GM23248 (cell line): ENCODE data around the gene PLPP7. TPM values are rescaled to one million over a fixed set of nuclear protein-coding genes. Genes with fewer than 3 reads are reported as not detected.

Experiments used
- DNase-seq: peaks from one replicate; pipeline ENCODE4 v3.0.0-alpha.2; 2015
- H2AFZ ChIP-seq: fragments of 200-600 bp; sonication (generic); 2 replicates; pipeline ENCODE4 v1.6.1; 2016; ENCODE audit warnings: antibody characterized with exemption
- H3F3A ChIP-seq: fragments of 200-600 bp; sonication (generic); 2 replicates; pipeline ENCODE4 v1.6.1; 2016; ENCODE audit warnings: mild to moderate bottlenecking, antibody characterized with exemption, mixed run types; ENCODE audit not compliant: insufficient read depth
- H3K27ac ChIP-seq: fragments of 200-600 bp; sonication (generic); 2 replicates; pipeline ENCODE4 v1.5.1; 2016; ENCODE audit warnings: mild to moderate bottlenecking
- H3K27me3 ChIP-seq: fragments of 200-600 bp; sonication (generic); replicated peaks from 2 replicates; pipeline ENCODE4 v1.6.1; 2016; ENCODE audit warnings: mild to moderate bottlenecking; ENCODE audit not compliant: insufficient read depth
- H3K36me3 ChIP-seq: fragments of 200-600 bp; sonication (generic); 2 replicates; pipeline ENCODE4 v1.6.1; 2016; ENCODE audit warnings: low read depth, mild to moderate bottlenecking
- H3K4me1 ChIP-seq: fragments of 200-600 bp; sonication (generic); 2 replicates; pipeline ENCODE4 v1.6.1; 2016; ENCODE audit warnings: mild to moderate bottlenecking; ENCODE audit not compliant: insufficient read depth
- H3K4me2 ChIP-seq: fragments of 200-600 bp; sonication (generic); one replicate; pipeline ENCODE4 v1.6.1; 2016; ENCODE audit warnings: mild to moderate bottlenecking; ENCODE audit not compliant: unreplicated experiment
- H3K4me3 ChIP-seq: fragments of 200-600 bp; sonication (generic); 2 replicates; pipeline ENCODE4 v1.5.1; 2016; ENCODE audit warnings: mild to moderate bottlenecking
- H3K79me2 ChIP-seq: fragments of 200-600 bp; sonication (generic); 2 replicates; pipeline ENCODE4 v1.6.1; 2016; ENCODE audit warnings: mild to moderate bottlenecking; ENCODE audit not compliant: insufficient read depth
- H3K9ac ChIP-seq: fragments of 200-600 bp; sonication (generic); 2 replicates; pipeline ENCODE4 v1.6.1; 2016; ENCODE audit warnings: mild to moderate bottlenecking
- H3K9me2 ChIP-seq: fragments of 200-600 bp; sonication (generic); 2 replicates; pipeline ENCODE4 v1.6.1; 2016; ENCODE audit warnings: mixed run types, mild to moderate bottlenecking, moderate library complexity; ENCODE audit not compliant: insufficient read depth
- H3K9me3 ChIP-seq: fragments of 200-600 bp; sonication (generic); one replicate; pipeline ENCODE4 v1.6.1; 2017; ENCODE audit warnings: low read depth
- H4K20me1 ChIP-seq: fragments of 200-600 bp; sonication (generic); 2 replicates; pipeline ENCODE4 v1.6.0; 2016; ENCODE audit not compliant: insufficient read depth
- EZH2 ChIP-seq: fragments of 200-600 bp; sonication (generic); IDR thresholded peaks from 2 replicates; pipeline ENCODE4 v1.6.1; 2018; ENCODE audit warnings: antibody characterized with exemption, mild to moderate bottlenecking; ENCODE audit not compliant: insufficient read depth, poor library complexity, severe bottlenecking
- EZH2phosphoT487 ChIP-seq: fragments of 200-600 bp; sonication (generic); IDR thresholded peaks from 2 replicates; pipeline ENCODE4 v1.6.1; 2018; ENCODE audit warnings: antibody characterized with exemption, moderate library complexity, mild to moderate bottlenecking, low read depth; ENCODE audit not compliant: insufficient read depth
- WGBS, 2 experiments: methylation state at CpG; one replicate each; pipeline ENCODE4 v1.1.6; 2015 to 2017; ENCODE audit warnings: low lambda C conversion rate in 2 of 2, low coverage in 1 of 2; ENCODE audit errors: missing lambda C conversion rate in 2 of 2; 5-methylcytosine and 5-hydroxymethylcytosine counted together
- in situ Hi-C: fragments of 300-500 bp; cut with MboI; formaldehyde crosslinking; loops from 2 replicates; pipeline ENCODE4 v1.15.0; 2020
- polyA plus RNA-seq: library from polyadenylated mRNA; unstranded; fragments of >200 nt; fragmentation: Nextera tagmentation; extraction: Ambion mirVana; gene quantifications from 2 replicates; pipeline ENCODE4 v1.2.1, GENCODE V29; 2016
- total RNA-seq: library from RNA; depleted of rRNA; stranded (reverse); fragments of >200 nt; shearing (Covaris generic); gene quantifications from 2 replicates; pipeline ENCODE4 v1.2.3, GENCODE V29; 2014

PLPP7 gene
- total and polyA plus RNA-seq, 2 experiments from 2014 or later: 0.32 to 0.65 TPM

DNA sequence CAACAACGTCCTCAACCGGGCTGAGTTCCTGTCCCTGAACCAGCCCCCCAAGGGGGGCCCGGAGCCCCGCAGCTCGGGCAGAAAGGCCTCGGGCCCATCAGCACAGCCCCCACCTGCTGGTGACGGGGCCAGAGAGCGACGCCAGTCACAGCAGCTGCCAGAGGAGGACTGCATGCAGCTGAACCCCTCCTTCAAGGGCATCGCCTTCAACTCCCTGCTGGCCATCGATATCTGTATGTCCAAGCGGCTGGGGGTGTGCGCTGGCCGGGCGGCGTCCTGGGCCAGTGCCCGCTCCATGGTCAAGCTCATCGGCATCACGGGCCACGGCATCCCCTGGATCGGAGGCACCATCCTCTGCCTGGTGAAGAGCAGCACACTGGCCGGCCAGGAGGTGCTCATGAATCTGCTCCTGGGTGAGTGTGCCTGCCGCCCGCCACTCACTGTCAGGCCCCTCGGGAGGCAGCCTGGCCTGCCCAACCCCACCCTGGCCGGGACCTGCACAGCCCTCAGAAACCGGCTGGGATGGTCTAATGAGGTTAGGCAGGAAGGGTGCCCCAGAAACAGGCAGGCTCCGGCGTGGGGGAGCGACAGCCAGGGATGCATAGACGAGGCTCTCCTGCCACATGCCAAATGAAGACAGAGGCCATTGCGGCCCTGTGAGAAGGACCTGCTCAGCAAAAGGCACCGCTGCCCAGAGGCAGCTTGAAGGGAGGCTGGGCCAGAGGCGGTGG is 678 bp downstream of the PLPP7 start:
- H3K4me2 ChIP-seq: no peak overlapping the region
- no peak for TF ChIP-seq EZH2phosphoT487
- TF ChIP-seq EZH2: no peak
- no peaks in the 10 kb centered on the region for H3F3A ChIP-seq
- no peaks in the 10 kb centered on the region for H3K79me2 ChIP-seq
- no peak overlapping the region for H3K27ac ChIP-seq
- no peaks in the 10 kb centered on the region for H3K27me3 ChIP-seq
- no peaks in the 10 kb centered on the region for H3K9me3 ChIP-seq
- no peak for DNase-seq
- 84 to 88% methylated on average over 26 to 34 of the region's 34 CpGs for WGBS, 2 experiments
- H3K4me1 ChIP-seq: no peaks in the 10 kb centered on the region
- no peaks in the 10 kb centered on the region for H4K20me1 ChIP-seq
- H3K4me3 ChIP-seq: no peak overlapping the region
- H3K9me2 ChIP-seq: no peaks in the 10 kb centered on the region
- H3K9ac ChIP-seq: peak overlapping the region; percentile 18; the same call in 1 of the 2 replicates
- H3K36me3 ChIP-seq: no peaks in the 10 kb centered on the region
- in situ Hi-C loops: no loop called here
- peak overlapping the region; percentile 51; the same call in 1 of the 2 replicates for H2AFZ ChIP-seq

- Histone ChIP-seq H3F3A (no peaks in the 10 kb centered on the region), H4K20me1 (no peaks in the 10 kb centered on the region), H3K36me3 (no peaks in the 10 kb centered on the region), H3K9ac (no peak overlapping the region), H3K4me3 (no peak overlapping the region), H3K27me3 (no peaks in the 10 kb centered on the region), H2AFZ (no peak overlapping the region), H3K9me2 (no peaks in the 10 kb centered on the region), H3K9me3 (no peaks in the 10 kb centered on the region), H3K79me2 (no peaks in the 10 kb centered on the region), H3K4me1 (no peaks in the 10 kb centered on the region), H3K4me2 (no peak overlapping the region), H3K27ac (no peak overlapping the region)
- in situ Hi-C loops: no loop called here
- no peak for DNase-seq
- 78 to 82% methylated on average over 17 of the region's 17 CpGs for WGBS, 2 experiments
- no peak for TF ChIP-seq EZH2
- TF ChIP-seq EZH2phosphoT487: no peak
These were observed 1.3 kb downstream of the PLPP7 start for GRCh38 chr9:131290767-131291370.

DNA sequence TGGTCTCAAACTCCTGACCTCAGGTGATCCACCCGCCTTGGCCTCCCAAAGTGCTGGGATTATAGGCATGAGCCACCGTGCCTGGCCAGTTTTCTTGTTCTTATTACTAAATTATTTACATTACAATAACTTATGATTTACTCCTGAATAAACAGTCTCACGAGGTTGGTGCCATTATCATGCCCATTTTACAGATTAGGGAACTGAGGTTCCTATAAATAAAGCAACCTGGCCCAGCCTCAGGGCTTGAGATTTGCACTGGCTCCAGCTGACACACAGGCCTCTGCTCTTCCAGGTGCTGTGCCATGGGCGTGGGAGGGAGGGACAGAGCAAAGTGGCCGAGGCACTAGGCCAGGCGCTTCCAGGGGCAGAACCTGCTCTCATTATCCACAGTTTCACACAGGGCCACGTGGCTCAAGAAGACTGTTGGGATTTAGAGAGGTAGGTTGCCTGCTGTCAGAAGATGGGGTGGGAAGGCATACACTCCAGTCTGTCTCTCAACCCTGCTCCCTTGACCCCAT is 2.3 kb downstream of the PLPP7 start:
- Histone ChIP-seq H3K9me2 (no peaks in the 10 kb centered on the region), H4K20me1 (no peaks in the 10 kb centered on the region), H3K4me1 (no peaks in the 10 kb centered on the region), H3K27ac (no peak overlapping the region), H3K4me3 (no peak overlapping the region), H3K36me3 (no peaks in the 10 kb centered on the region), H3K27me3 (no peaks in the 10 kb centered on the region; the same call in 1 of the 2 replicates), H3K79me2 (no peaks in the 10 kb centered on the region), H3K9ac (no peak overlapping the region), H3F3A (no peaks in the 10 kb centered on the region), H2AFZ (no peak overlapping the region), H3K4me2 (no peak overlapping the region), H3K9me3 (no peaks in the 10 kb centered on the region)
- TF ChIP-seq EZH2 (no peak), EZH2phosphoT487 (no peak)
- in situ Hi-C loops: no loop called here
- DNase-seq: no peak
- 64 to 67% methylated on average over 7 of the region's 7 CpGs for WGBS, 2 experiments

GRCh38 chr9:131292937-131293336 is 3.4 kb downstream of the PLPP7 start:
- WGBS, 2 experiments: 80 to 90% methylated on average over 10 of the region's 10 CpGs
- H3K4me2 ChIP-seq: no peak overlapping the region
- no peaks in the 10 kb centered on the region for H3K4me1 ChIP-seq
- no peaks in the 10 kb centered on the region for H3K9me2 ChIP-seq
- H3K9ac ChIP-seq: no peak overlapping the region
- TF ChIP-seq EZH2 (no peak), EZH2phosphoT487 (no peak)
- no peak overlapping the region for H2AFZ ChIP-seq
- H3K4me3 ChIP-seq: no peak overlapping the region
- no peaks in the 10 kb centered on the region for H3K9me3 ChIP-seq
- no peaks in the 10 kb centered on the region for H3K36me3 ChIP-seq
- H3K27ac ChIP-seq: no peak overlapping the region
- no peaks in the 10 kb centered on the region for H3K79me2 ChIP-seq
- no peaks in the 10 kb centered on the region; the same call in 1 of the 2 replicates for H3K27me3 ChIP-seq
- no peak for DNase-seq
- H4K20me1 ChIP-seq: no peaks in the 10 kb centered on the region
- in situ Hi-C loops: no loop called here
- H3F3A ChIP-seq: no peaks in the 10 kb centered on the region
